Endothelial cell of umbilical vein (primary cell): ENCODE results near the gene KLF15. TPM values are rescaled to one million over a fixed set of nuclear protein-coding genes. Genes with fewer than 3 reads are reported as not detected.

Source experiments
- BruUV-seq: library from RNA; stranded (reverse); fragments of 400-500 nt; replicated peaks from 2 replicates; lab custom pipeline; 2021; lab: Mats Ljungman, UMichigan
- CTCF ChIA-PET: fragments of 300-600, 350-600 bp; sonication (Branson Sonifier 250); formaldehyde crosslinking; loops from one replicate; lab custom pipeline; 2021; ENCODE audit warnings: antibody characterized with exemption, inconsistent platforms; lab: Charles Lee
- POLR2A ChIA-PET: fragments of 300-600, 350-600 bp; sonication (Branson Sonifier 250); formaldehyde crosslinking; loops from one replicate; lab custom pipeline; 2021; ENCODE audit warnings: antibody characterized with exemption, inconsistent platforms; lab: Charles Lee
- DNase-seq: peaks from one replicate; pipeline ENCODE4 v3.0.0-alpha.2; 2011; ENCODE audit warnings: low read depth, low spot score
- FAIRE-seq: peaks from 2 replicates; lab custom pipeline; 2011; peaks lifted over from hg19 to GRCh38; lab: Jason Lieb, UNC
- H2AFZ ChIP-seq: 2 replicates; pipeline ENCODE4 v1.6.0; 2012; ENCODE audit warnings: low read depth, low read length, control low read depth, inconsistent platforms
- H3K27ac ChIP-seq: 2 replicates; pipeline ENCODE4 v1.5.1; 2011; ENCODE audit warnings: low read depth, mild to moderate bottlenecking, control low read depth, low read length, moderate library complexity; ENCODE audit not compliant: insufficient read depth
- H3K27me3 ChIP-seq, 2 experiments: 2 replicates each; pipeline versions ENCODE4 v1.6.0 to v1.6.1; 2011; ENCODE audit warnings: low read length in 2 of 2, mixed read lengths in 1 of 2; ENCODE audit not compliant: control insufficient read depth in 2 of 2, insufficient read depth in 2 of 2
- H3K36me3 ChIP-seq, 2 experiments: 2 replicates in 1 of 2; 3 replicates in 1 of 2; pipeline ENCODE4 v1.5.1; 2011; ENCODE audit warnings: low read length in 2 of 2, mild to moderate bottlenecking in 1 of 2, moderate library complexity in 1 of 2; ENCODE audit not compliant: control insufficient read depth in 2 of 2, insufficient read depth in 2 of 2; ENCODE audit errors: extremely low read depth in 1 of 2
- H3K4me1 ChIP-seq: 3 replicates; pipeline ENCODE4 v1.5.1; 2011; ENCODE audit warnings: mild to moderate bottlenecking, low read length; ENCODE audit not compliant: control insufficient read depth, insufficient read depth; ENCODE audit errors: extremely low read depth
- H3K4me2 ChIP-seq: 2 replicates; pipeline ENCODE4 v1.6.1; 2011; ENCODE audit warnings: low read length, control low read depth, mixed read lengths; ENCODE audit not compliant: insufficient read depth
- H3K4me3 ChIP-seq, 3 experiments: fragments of 200-600 bp in 1 of 3; sonication (generic), shearing (Covaris generic) in 1 of 3; replicated peaks in 1 of 3; 2 replicates each; pipeline ENCODE4 v1.5.1; 2011 to 2016; ENCODE audit warnings: control low read depth in 3 of 3, low read length in 3 of 3, mild to moderate bottlenecking in 2 of 3, inconsistent platforms in 1 of 3, low read depth in 1 of 3, moderate library complexity in 1 of 3; ENCODE audit not compliant: insufficient read depth in 1 of 3
- H3K79me2 ChIP-seq: 2 replicates; pipeline ENCODE4 v1.6.0; 2012; ENCODE audit warnings: low read length, inconsistent platforms; ENCODE audit not compliant: control insufficient read depth, insufficient read depth
- H3K9ac ChIP-seq: replicated peaks from 2 replicates; pipeline ENCODE3; 2011; ENCODE audit warnings: low read length, control low read depth; ENCODE audit not compliant: insufficient read depth; ENCODE audit errors: extremely low read depth
- H3K9me1 ChIP-seq: replicated peaks from 3 replicates; pipeline ENCODE4 v1.6.0; 2011; ENCODE audit warnings: mild to moderate bottlenecking, low read length; ENCODE audit not compliant: control insufficient read depth, insufficient read depth; ENCODE audit errors: extremely low read depth
- H3K9me3 ChIP-seq: replicated peaks from 2 replicates; pipeline ENCODE4 v1.5.1; 2012; ENCODE audit warnings: low read length, inconsistent platforms; ENCODE audit not compliant: control insufficient read depth, insufficient read depth
- H4K20me1 ChIP-seq: replicated peaks from 2 replicates; pipeline ENCODE3; 2011; ENCODE audit warnings: mild to moderate bottlenecking, low read length; ENCODE audit not compliant: control insufficient read depth, insufficient read depth; ENCODE audit errors: extremely low read depth
- GATA2 ChIP-seq: IDR thresholded peaks from 2 replicates; pipeline ENCODE4 v1.7.0; 2011; ENCODE audit warnings: low read depth, mild to moderate bottlenecking, moderate library complexity, mixed read lengths, low read length; ENCODE audit not compliant: insufficient read length, insufficient read depth
- POLR2AphosphoS5 ChIP-seq: IDR thresholded peaks from 2 replicates; pipeline ENCODE4 v1.6.1; 2012; ENCODE audit warnings: low read depth, mild to moderate bottlenecking, control low read depth, low read length, moderate library complexity; ENCODE audit not compliant: insufficient read depth
- dilution Hi-C: fragments of 300-500 bp; cut with MboI; formaldehyde crosslinking; loops from one replicate; pipeline ENCODE4 v1.15.0; 2019; ENCODE audit warnings: low sequenced_read_pairs; ENCODE audit not compliant: extremely low pct_ligation_motif_present
- intact Hi-C: fragments of 100-400 bp; cut with micrococcal nuclease; formaldehyde crosslinking; loops from one replicate; pipeline ENCODE4 v1.10.0; 2022
- polyA plus RNA-seq, 4 experiments: library from polyadenylated mRNA; depleted of rRNA in 3 of 4; stranded (reverse) in 3 of 4; unstranded in 1 of 4; fragments of >200 nt; gene quantifications; 2 replicates each; pipeline versions ENCODE4 v1.2.1 to v1.2.3, GENCODE V29; 2011 to 2012; ENCODE audit warnings: missing spikeins in 1 of 4
- total RNA-seq: library from RNA; stranded (reverse); gene quantifications from 2 replicates; pipeline ENCODE4 v1.2.3, GENCODE V29; 2021
- TF ChIP-seq, protein P1 (sequence below): IDR thresholded peaks from 2 replicates; pipeline ENCODE4 v1.6.1; 2011; ENCODE audit not compliant: insufficient read depth, insufficient read length
- TF ChIP-seq, protein P2 (sequence below), 2 donors: IDR thresholded peaks; 1 replicate in 1 of 2; 2 replicates in 1 of 2; pipeline ENCODE4 v1.5.1; 2011; ENCODE audit warnings: low read length in 2 of 2, mild to moderate bottlenecking in 2 of 2, moderate library complexity in 2 of 2, control low read depth in 1 of 2, inconsistent platforms in 1 of 2, low read depth in 1 of 2; ENCODE audit not compliant: insufficient read depth in 1 of 2; ENCODE audit errors: extremely low read depth in 1 of 2

Gene KLF15
- total and polyA plus RNA-seq, 2 donors (not counting 3 experiments of a cell fraction or from before 2014, with no cell fraction given): 2.2 to 3.0 TPM

DNA sequence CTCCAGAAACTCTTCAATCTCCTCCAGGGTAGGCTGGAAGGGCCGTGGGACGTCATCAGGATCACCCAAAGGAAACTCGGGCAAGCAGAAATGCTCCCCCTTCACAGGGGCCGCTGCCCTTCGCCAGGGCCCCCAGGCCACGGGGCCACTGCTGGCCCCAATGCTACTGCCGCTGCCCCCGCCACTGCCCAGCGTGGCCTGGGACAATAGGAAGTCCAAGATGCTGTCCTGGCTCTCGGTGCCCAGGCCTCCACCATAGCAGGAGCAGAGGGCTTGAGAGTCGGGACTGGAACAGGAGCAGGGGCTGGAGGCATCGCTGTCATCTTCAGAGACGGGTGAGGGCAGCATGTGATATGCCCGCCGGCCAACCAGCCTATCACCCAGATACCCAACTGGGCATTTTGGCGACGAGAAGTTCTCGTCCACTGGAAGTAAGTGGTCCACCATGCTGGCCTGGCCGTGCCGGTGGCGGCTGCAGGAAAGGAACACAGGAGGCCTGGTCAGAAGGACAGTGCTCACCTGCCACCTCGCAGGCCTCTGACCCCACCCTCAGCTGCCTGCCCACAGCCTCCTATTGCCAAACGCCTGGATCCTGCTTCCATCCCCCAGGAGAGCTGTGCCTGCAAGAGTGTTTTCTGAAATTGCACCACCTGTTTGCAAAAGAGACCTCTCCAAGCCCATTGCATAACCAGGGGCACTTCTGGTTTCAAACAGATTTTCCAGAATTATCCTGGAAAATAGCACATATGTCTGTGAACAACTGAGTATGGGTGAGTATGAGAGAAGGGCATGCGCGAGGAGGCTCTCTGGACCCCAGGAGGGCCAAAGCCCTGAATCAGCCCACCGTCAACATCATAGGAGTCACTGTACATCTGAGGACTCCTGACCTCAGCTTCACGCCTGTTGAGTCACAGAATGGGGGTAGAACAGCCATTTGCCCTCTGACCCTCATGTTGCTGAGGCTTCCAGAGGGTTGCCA lies 4.4 kb downstream of the KLF15 start:
- no peaks in the 10 kb centered on the region for H3K27me3 ChIP-seq
- H4K20me1 ChIP-seq: no peaks in the 10 kb centered on the region
- peaks cover 0 to 4% of the 10 kb centered on the region in 2 experiments for H3K36me3 ChIP-seq
- H3K9me3 ChIP-seq: no peaks in the 10 kb centered on the region
- H3K79me2 ChIP-seq: no peaks in the 10 kb centered on the region
- H3K4me3 ChIP-seq: no peak overlapping the region
- no peaks in the 10 kb centered on the region for H3K9me1 ChIP-seq
- BruUV-seq: no TSS peak
- dilution Hi-C loops: no loop called here
- no peak overlapping the region for H3K4me2 ChIP-seq
- ChIA-PET CTCF (no interaction called here), POLR2A (no interaction called here)
- intact Hi-C loops: no loop called here
- DNase-seq (no peak), FAIRE-seq (no peak)
- H3K27ac ChIP-seq: no peak overlapping the region
- H3K4me1 ChIP-seq: peaks cover 9% of the 10 kb centered on the region
- H2AFZ ChIP-seq: no peak overlapping the region
- TF ChIP-seq POLR2AphosphoS5: no peak
- no peak for TF ChIP-seq GATA2
- TF ChIP-seq, protein P1, sequence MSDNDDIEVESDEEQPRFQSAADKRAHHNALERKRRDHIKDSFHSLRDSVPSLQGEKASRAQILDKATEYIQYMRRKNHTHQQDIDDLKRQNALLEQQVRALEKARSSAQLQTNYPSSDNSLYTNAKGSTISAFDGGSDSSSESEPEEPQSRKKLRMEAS: no peak
- TF ChIP-seq, protein P2, sequence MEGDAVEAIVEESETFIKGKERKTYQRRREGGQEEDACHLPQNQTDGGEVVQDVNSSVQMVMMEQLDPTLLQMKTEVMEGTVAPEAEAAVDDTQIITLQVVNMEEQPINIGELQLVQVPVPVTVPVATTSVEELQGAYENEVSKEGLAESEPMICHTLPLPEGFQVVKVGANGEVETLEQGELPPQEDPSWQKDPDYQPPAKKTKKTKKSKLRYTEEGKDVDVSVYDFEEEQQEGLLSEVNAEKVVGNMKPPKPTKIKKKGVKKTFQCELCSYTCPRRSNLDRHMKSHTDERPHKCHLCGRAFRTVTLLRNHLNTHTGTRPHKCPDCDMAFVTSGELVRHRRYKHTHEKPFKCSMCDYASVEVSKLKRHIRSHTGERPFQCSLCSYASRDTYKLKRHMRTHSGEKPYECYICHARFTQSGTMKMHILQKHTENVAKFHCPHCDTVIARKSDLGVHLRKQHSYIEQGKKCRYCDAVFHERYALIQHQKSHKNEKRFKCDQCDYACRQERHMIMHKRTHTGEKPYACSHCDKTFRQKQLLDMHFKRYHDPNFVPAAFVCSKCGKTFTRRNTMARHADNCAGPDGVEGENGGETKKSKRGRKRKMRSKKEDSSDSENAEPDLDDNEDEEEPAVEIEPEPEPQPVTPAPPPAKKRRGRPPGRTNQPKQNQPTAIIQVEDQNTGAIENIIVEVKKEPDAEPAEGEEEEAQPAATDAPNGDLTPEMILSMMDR (IDR thresholded peaks at IDR 0.05; ENCODE audit: extremely low read depth in 1 of 2, insufficient read depth in 1 of 2, low read depth in 1 of 2, low read length in 2 of 2): no peak
- no peak overlapping the region for H3K9ac ChIP-seq
